ENCODE measurements around the gene ABL2. TPM values are rescaled to one million over a fixed set of nuclear protein-coding genes. Genes with fewer than 3 reads are reported as not detected.
A peak's percentile ranks its signal among the peaks of the same experiment; 100 is the strongest.

ABL2 gene
- total RNA-seq, 2 donors from 2014 or later, result 20.2 to 28.0 TPM

GRCh38 chr1:179195376-179195775 is 34.1 kb downstream of the ABL2 start:
- H3K9me3 ChIP-seq (ENCODE audit: control insufficient read depth, low read length), result no peaks in the 10 kb centered on the region
- no peaks in the 10 kb centered on the region for H3K27me3 ChIP-seq (ENCODE audit: control insufficient read depth, insufficient read depth, low read length, poor library complexity, severe bottlenecking)
- no peak overlapping the region for H3K4me3 ChIP-seq (ENCODE audit: low read length)
- TF ChIP-seq, protein P1, sequence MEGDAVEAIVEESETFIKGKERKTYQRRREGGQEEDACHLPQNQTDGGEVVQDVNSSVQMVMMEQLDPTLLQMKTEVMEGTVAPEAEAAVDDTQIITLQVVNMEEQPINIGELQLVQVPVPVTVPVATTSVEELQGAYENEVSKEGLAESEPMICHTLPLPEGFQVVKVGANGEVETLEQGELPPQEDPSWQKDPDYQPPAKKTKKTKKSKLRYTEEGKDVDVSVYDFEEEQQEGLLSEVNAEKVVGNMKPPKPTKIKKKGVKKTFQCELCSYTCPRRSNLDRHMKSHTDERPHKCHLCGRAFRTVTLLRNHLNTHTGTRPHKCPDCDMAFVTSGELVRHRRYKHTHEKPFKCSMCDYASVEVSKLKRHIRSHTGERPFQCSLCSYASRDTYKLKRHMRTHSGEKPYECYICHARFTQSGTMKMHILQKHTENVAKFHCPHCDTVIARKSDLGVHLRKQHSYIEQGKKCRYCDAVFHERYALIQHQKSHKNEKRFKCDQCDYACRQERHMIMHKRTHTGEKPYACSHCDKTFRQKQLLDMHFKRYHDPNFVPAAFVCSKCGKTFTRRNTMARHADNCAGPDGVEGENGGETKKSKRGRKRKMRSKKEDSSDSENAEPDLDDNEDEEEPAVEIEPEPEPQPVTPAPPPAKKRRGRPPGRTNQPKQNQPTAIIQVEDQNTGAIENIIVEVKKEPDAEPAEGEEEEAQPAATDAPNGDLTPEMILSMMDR (conservative IDR thresholded peaks at IDR 0.05), result no peak
- H3K4me1 Mint-ChIP-seq, result peaks cover 5% of the 10 kb centered on the region
- H3K36me3 Mint-ChIP-seq (ENCODE audit: low read depth), result no peaks in the 10 kb centered on the region
- no peaks in the 10 kb centered on the region for H3K36me3 ChIP-seq (ENCODE audit: control insufficient read depth, insufficient read depth, low read length)
- no peaks in the 10 kb centered on the region for H3K4me1 ChIP-seq (ENCODE audit: control insufficient read depth, insufficient read depth, low read length)
- no peak overlapping the region for H3K9ac ChIP-seq (ENCODE audit: extremely low read depth, low read length, poor library complexity, severe bottlenecking)
- no peak overlapping the region for H3K4me3 Mint-ChIP-seq
- H3K27ac Mint-ChIP-seq, result no peak overlapping the region
- H3K27ac ChIP-seq (ENCODE audit: low read depth, low read length), result no peak overlapping the region
- H3K9me3 Mint-ChIP-seq, result no peaks in the 10 kb centered on the region
- WGBS, 2 experiments (ENCODE audit: insufficient coverage in 1 of 2, insufficient read length in 1 of 2), result 93% methylated on average over 1 of the region's 1 CpG; no CpG with 5 or more reads in 1 of the 2 experiments
- no peaks in the 10 kb centered on the region for H3K27me3 Mint-ChIP-seq (ENCODE audit: insufficient read depth)
- DNase-seq, result no peak

GRCh38 chr1:179194068-179194537 is 35.4 kb downstream of the ABL2 start:
- H3K4me1 Mint-ChIP-seq, result peaks cover 5% of the 10 kb centered on the region
- TF ChIP-seq, protein P1 (conservative IDR thresholded peaks at IDR 0.05), result peak; percentile 14
- Histone ChIP-seq H3K9ac (ENCODE audit: extremely low read depth, low read length, poor library complexity, severe bottlenecking) (no peak overlapping the region), H3K9me3 (ENCODE audit: control insufficient read depth, low read length) (no peaks in the 10 kb centered on the region), H3K4me3 (ENCODE audit: low read length) (no peak overlapping the region), H3K4me1 (ENCODE audit: control insufficient read depth, insufficient read depth, low read length) (no peaks in the 10 kb centered on the region), H3K27me3 (ENCODE audit: control insufficient read depth, insufficient read depth, low read length, poor library complexity, severe bottlenecking) (no peaks in the 10 kb centered on the region), H3K27ac (ENCODE audit: low read depth, low read length) (no peak overlapping the region), H3K36me3 (ENCODE audit: control insufficient read depth, insufficient read depth, low read length) (peaks cover 6% of the 10 kb centered on the region)
- WGBS, 2 experiments (ENCODE audit: insufficient coverage in 1 of 2, insufficient read length in 1 of 2), result 78% methylated on average over 2 of the region's 2 CpGs; no CpG with 5 or more reads in 1 of the 2 experiments
- H3K36me3 Mint-ChIP-seq (ENCODE audit: low read depth), result peaks cover 6% of the 10 kb centered on the region
- no peak overlapping the region for H3K27ac Mint-ChIP-seq
- no peaks in the 10 kb centered on the region for H3K9me3 Mint-ChIP-seq
- no peak for DNase-seq
- H3K4me3 Mint-ChIP-seq, result no peak overlapping the region
- no peaks in the 10 kb centered on the region for H3K27me3 Mint-ChIP-seq (ENCODE audit: insufficient read depth)

GRCh38 chr1:179190861-179191260 is 38.6 kb downstream of the ABL2 start:
- H3K27me3 ChIP-seq (ENCODE audit: control insufficient read depth, insufficient read depth, low read length, poor library complexity, severe bottlenecking), result no peaks in the 10 kb centered on the region
- Mint-ChIP-seq H3K27ac (no peak overlapping the region), H3K27me3 (ENCODE audit: insufficient read depth) (no peaks in the 10 kb centered on the region), H3K36me3 (ENCODE audit: low read depth) (peaks cover 6% of the 10 kb centered on the region), H3K9me3 (no peaks in the 10 kb centered on the region), H3K4me3 (no peak overlapping the region), H3K4me1 (peaks cover 5% of the 10 kb centered on the region)
- no peak overlapping the region for H3K27ac ChIP-seq (ENCODE audit: low read depth, low read length)
- no peaks in the 10 kb centered on the region for H3K9me3 ChIP-seq (ENCODE audit: control insufficient read depth, low read length)
- TF ChIP-seq, protein P1 (conservative IDR thresholded peaks at IDR 0.05), result no peak
- no peak overlapping the region for H3K9ac ChIP-seq (ENCODE audit: extremely low read depth, low read length, poor library complexity, severe bottlenecking)
- no peaks in the 10 kb centered on the region for H3K4me1 ChIP-seq (ENCODE audit: control insufficient read depth, insufficient read depth, low read length)
- no peak for DNase-seq
- WGBS, 2 experiments (ENCODE audit: insufficient coverage in 1 of 2, insufficient read length in 1 of 2), result 86 to 93% methylated on average over 2 to 4 of the region's 4 CpGs
- H3K4me3 ChIP-seq (ENCODE audit: low read length), result no peak overlapping the region
- peaks cover 8% of the 10 kb centered on the region for H3K36me3 ChIP-seq (ENCODE audit: control insufficient read depth, insufficient read depth, low read length)

All from endodermal cell (in vitro differentiated cells).